GM19324 (cell line): Measurements from ENCODE around the gene MS4A13.
"Not testable (repeated sequence)": the region's sequence is repeated elsewhere in the genome, so short reads cannot be mapped to it uniquely, and the experiment has no call there.

Experiments
- ATAC-seq: cut with Tn5 transposase; IDR thresholded peaks from one replicate; pipeline ENCODE4 v1.9.1; 2021; ENCODE audit warnings: mild to moderate bottlenecking, moderate library complexity; ENCODE audit not compliant: unreplicated experiment, low FRiP score

Gene MS4A13

DNA sequence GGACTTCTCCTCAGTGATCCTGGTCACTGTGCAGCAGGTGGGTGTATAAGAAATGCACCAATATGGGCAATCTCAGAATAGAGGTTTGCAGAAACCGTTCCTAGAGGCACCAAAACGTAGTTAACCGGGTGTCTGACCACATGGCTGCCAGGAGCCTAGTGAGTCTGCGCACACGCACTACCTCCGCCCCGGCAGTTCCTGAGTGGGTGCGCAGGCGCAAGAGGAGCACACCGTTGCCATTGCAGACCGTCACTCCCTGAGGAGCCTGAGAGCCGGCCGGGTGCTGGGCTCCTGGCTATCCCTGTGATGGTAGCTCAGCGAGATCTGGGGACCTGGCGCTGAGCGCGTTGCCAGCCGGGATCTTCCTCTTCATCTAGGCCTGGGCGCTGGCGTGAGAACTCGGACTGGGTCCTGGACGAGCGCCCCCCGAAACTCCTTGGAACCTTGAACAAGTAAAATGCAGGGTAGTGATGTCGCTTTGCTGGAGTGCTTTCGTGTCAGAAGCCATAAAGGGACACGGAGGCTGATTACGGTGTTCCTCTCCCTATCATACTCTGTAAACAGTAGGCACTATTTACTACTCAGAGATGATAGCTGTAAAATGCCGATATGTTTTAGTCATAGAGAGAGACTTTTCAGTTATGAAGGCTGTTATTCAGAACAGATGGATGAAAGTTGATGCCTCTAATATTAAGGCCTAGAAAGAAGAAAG is at the start of gene MS4A13:
Gene MS4A13 (plus strand): TSS at position 249 of the 712 bp plus-strand sequence. CDS start 2,692 bp downstream, outside the sequence.
- no peak for ATAC-seq

GRCh38 chr11:60468829-60469228 is 46.4 kb upstream of the MS4A13 start:
- no peak for ATAC-seq

GRCh38 chr11:60469723-60470122 is 45.5 kb upstream of the MS4A13 start:
- no peak for ATAC-seq

DNA sequence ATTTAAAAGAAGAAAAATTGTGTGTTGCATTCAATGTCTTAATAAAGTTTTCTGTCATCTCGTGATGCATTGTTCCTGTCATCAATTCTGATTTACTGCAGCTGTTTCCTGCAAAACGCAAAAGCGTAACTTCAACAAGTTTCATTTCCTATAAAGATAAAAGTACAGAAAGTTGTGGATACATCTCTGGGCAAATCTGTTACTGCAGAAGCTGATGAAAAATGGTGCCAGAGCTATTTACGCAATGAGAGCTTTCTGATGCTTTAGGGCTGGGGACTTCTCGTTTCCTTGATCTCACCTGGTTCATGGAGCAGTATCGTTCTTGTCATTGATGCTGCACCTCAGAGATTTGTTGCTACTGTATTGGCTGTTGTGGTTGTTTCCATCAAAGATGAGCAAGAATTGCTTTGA is 38.2 kb upstream of the MS4A13 start:
- ATAC-seq, result no peak

DNA sequence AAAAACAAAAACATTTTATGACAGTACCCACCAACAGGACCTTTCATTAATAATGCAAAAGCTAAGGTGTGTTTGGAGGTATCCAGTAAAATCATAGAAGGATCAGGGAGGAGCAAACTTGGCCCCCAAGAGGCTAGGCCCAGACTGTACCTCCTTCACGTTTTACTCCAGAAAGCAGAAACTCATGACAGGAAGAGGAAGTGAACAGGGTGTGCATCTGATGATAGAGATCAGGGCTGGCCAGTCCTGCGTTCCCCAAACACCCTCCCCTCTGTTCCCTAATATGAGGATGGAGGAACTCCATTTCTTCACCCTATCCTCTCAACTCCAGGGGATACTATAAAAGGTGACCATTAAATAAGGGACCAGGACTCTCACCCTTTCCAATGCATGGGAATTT is 32.8 kb upstream of the MS4A13 start:
- ATAC-seq, result no peak

DNA sequence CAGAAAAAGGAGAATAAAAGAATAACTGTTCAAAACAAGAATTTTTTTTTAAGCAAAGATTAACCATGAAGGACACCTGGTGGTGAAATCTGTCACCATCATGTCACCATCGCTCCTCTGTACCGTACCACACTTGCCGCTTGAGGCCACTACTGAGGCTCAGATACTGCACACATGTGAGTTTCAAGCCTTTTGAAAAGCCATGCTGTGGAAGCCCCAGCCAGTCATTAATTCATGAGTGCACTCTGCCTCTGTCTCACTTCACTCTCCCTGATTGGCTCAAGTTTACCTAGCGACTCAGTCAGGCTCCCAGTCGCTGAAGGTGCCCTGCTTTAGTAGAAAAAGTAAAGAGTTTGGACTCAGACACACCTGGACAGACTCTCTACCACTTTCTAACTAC is 29.2 kb upstream of the MS4A13 start:
- ATAC-seq, result peak; percentile 95

DNA sequence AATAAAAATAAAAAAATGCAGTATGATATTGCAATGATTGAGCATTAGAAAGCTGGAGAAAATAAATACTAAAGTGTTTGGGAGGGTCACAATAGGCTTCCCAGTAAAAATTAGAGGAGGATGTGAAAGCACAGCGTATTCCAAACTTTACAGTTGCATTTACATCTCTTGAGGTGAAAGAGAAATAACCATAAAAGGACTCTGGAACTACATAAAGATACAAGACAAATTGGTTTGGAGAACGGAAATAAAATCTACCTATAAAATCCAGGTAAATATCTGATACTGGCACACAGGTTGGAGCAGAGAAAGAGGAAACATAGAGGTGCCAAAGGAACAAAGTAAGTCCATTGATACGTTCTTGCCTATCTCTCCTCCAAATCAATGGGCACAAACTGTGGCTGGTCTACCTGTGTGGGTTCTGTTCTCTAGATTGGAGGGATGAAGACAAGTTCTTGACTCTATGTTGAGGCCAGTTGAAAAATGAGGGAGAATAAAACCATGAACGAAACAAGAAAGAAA is 22.6 kb upstream of the MS4A13 start, which contains the start of gene MS4A12:
Gene MS4A12 (plus strand): TSS at position 291 of the 522 bp plus-strand sequence. CDS start 4,541 bp downstream, outside the sequence.
- ATAC-seq, result no peak

- no peak for ATAC-seq
These were observed 21.7 kb upstream of the MS4A13 start for GRCh38 chr11:60493454-60493853.

GRCh38 chr11:60498399-60498798 is 16.8 kb upstream of the MS4A13 start:
- ATAC-seq, result no peak

DNA sequence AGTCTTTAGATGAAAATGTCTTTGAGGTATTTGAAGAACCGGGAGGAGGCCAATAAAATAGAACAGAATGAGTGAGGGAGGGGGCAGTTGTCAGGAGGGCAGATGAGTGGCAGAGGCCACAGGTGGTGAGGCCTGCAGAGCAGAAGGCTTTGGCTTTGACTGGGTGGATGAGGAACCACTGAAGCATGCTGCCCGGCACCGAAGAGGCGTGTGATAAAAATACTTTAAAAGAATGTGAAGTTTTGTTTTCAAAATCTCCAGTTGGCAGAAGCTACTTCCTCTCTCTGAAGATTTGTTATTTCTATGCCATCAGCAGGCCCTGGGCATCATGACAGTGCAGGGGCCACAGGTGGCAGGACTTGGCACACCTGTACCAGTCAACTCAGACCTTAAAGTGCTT is 16.3 kb upstream of the MS4A13 start:
- ATAC-seq, result peak; percentile 93

- ATAC-seq, result no peak
These were observed 14.8 kb upstream of the MS4A13 start for GRCh38 chr11:60500276-60500910.

- no peak for ATAC-seq
These were observed 12.9 kb upstream of the MS4A13 start for GRCh38 chr11:60502221-60502775.

- no peak for ATAC-seq
These were observed 10.8 kb upstream of the MS4A13 start for GRCh38 chr11:60504219-60504905.

- not testable (repeated sequence) for ATAC-seq
These were observed 5.6 kb upstream of the MS4A13 start for GRCh38 chr11:60509609-60510008.

- ATAC-seq, result not testable (repeated sequence)
These were observed 5.0 kb upstream of the MS4A13 start for GRCh38 chr11:60510209-60510608.

DNA sequence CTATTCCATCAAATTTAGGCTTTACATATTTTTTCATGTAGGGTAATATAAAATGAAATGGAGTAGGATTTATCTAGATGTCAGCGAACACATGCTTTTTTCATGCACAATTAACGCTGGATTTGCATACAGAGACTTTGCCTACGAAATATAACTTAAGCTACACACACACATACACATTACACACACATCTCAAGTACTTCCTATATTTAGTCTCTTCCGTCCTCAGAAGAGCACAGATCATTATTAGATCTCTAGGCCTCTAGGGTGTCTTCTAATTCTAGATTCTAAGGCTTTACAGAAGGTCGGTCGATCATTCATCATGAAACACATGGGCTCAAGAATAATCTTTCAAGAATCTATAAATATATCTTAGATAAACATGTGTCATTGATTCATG is 3.8 kb upstream of the MS4A13 start:
- ATAC-seq, result no peak

DNA sequence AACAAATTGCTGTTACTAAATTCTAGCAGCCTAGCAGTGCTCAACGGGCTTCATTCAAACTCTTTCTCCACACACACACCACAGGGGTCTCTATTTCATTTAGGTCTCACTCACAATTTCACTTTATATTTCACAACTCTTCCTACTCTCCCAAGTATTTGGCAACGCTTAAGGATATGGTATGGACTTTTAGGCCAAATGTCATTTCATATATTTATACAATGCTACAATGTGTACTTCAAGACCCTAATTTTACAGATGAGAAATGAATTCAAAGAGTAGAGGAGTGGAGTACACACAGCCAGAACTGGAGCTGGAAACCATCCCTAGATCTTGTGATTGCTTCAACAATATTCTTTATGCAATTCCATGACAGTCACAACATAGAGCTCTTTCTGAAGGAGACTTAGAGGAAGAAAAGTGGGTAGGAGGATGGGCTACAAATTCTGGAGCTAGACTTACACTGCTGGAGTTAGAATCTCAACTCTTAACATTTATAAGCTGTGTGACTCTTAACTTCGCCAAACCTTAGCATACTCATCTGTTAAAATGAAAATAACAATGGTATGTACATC is 2.5 kb upstream of the MS4A13 start:
- no peak for ATAC-seq

DNA sequence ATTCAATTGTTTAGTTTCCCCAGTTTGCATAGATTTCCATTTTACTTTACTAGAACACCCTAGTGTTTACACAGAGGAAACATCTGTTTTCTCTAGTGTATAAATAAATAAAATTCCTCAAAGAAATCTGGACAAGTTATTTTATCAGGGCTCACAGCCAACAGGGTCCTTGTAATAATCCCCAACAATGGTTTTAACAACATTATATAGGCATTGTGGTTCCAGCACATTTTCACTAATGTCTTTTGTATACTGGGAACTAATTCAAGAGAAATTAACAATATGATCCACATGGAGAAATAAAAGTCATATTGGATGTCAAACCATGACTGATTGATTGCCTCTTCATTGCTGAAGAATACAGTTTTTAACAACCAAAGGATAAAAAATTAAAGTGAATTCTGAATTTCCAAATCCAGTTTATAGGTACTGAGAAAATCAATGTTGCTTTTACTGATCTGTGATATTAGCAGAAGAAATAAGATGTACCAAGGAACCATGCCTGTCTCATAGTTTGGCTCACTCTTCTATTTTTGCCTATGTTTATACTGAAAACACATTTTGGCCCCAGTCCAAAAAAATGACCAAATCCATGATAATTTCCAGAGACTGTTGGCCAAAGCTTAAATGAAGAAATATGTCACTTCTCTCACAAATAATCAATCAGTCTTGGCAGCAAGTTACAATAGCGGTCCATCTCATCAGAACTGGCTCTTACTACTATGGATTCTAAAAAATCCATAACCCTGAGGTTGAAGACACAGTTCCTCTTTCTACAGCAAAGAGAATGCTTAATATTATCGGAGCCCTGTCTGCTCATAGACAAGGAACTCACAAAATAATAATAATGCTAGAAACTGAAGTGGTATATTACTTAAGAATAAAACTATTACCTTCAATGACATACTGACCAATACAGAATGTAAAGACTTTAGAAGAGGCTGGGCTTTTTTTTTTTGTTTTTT is 1.4 kb upstream of the MS4A13 start:
- ATAC-seq, result no peak

GRCh38 chr11:60528465-60528864 is 13.3 kb downstream of the MS4A13 start:
- no peak for ATAC-seq
